HuH-7.5 (cell line): ENCODE measurements around the gene PABPN1L.

Experiments used
- DNase-seq: peaks from one replicate; pipeline ENCODE4 v3.0.0; 2011; ENCODE audit warnings: low spot score

PABPN1L gene

DNA sequence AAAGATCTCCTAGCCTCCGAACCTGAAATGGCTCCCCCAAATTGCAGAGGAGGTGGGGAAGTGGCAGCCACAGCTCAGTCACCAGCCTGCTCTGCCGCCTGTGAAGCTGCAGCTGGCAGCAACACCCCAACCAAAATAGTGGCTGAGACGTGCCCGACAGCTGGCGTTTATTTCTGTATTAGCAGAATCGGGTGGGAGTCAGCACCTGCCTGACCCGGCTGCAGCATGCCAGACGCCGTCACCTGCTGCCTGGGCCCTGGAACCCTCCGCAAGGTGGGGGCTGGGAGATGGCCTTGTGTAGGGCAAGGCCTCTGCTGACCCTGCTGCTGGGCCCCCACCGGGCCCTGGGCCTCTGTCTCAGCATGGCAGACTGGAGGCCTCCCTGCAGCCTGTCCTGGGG, 17.5 kb upstream of the PABPN1L start:
- DNase-seq: no peak

DNA sequence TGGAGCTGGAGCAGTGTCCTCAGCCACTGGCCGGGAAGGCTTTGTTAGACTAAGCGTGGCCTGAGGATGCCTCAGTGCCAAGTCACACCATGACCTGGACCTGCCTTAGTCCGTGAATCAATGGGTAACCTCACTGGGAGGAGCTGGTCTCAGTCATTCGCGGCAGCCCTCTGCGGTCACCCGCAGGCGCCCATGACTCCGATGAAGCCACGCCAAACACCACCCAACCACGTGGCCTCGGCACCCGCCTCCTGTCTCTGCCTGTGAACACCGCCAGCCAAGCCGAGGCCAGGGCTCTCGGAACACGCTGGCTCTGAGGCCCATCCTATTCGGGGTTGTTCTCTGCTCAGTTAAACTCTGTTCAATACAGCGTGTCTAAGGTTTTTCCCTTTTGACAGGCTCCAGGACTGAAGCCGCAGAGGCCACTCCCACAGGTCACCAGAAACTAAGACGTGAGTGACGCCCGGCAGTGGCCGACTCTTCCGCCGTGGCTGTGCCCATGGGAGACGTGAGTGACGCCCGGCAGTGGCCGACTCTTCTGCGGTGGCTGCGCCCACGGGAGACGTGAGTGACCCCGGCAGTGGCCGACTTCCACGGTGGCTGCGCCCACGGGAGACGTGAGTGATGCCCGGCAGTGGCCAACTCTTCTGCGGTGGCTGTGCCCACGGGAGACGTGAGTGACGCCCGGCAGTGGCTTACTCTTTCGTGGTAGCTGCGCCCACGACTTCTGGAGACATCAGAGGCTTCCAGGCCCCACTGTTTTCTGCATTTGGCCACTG, 16.8 kb upstream of the PABPN1L start:
- no peak for DNase-seq

- no peak for DNase-seq
Observed at GRCh38 chr16:88882358-88883030, 16.0 kb upstream of the PABPN1L start.

DNA sequence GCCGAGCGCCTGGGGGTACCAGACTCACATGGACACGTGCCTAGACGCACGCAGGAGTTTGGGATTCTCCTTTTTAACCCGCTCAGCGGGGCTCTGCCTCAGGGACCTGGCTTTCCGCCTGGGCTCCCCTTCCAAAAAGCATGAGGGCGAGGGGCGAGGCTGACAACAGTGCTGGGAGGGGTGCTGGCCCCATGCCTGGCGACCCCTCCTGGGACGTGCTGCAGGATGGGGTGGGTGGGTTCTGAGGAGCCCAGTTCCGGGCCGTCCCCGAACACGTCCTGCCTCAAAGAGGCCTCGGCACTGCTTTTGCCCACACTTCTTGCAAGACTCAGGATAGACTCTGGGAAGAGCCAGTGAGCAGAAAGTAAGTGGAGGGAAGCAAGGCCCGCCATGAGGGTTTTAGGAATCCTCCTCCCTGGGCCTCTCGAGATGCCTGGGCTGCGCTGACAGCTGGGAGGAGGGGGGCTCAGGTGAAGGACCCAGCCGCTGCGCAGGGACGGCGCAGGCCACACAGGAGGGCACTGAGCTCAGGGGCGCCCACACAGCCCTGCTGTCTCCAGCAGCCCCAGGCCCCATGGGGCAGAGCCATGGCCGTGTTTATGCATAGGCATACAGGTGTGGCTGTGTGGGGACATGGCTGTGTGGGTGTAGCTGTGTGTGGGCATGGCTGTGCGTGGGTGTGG, 15.4 kb upstream of the PABPN1L start:
- DNase-seq: no peak

DNA sequence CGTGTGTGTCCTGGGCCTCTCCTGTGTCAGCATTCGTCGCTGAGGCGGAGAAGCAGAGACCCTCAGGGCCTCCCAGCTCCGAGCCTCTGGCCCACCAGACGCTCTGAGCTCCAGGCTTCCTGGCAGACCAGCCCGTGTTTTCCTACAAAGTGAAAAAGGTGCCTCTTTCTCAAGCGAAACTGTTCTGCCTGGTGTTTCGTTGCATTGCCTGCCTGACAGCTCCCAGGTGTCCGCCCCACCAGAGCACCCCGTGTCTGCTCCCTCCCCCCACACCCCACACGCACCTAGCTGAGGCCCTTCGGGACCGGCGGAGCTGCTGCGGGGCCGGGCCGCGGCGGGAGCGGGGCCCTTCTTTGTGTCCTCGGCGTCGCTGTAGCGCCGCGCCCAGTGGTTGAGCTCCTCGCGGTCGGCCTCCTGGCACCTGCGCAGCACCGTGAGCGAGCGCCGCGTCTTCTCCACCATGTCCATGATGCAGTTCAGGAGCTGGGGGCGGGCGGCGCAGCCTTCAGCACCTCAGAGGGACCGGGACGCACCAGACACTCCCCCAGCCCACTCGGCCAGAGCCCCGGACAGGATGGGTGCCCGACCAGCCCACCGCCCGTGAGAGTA, 14.7 kb upstream of the PABPN1L start:
- DNase-seq: no peak

DNA sequence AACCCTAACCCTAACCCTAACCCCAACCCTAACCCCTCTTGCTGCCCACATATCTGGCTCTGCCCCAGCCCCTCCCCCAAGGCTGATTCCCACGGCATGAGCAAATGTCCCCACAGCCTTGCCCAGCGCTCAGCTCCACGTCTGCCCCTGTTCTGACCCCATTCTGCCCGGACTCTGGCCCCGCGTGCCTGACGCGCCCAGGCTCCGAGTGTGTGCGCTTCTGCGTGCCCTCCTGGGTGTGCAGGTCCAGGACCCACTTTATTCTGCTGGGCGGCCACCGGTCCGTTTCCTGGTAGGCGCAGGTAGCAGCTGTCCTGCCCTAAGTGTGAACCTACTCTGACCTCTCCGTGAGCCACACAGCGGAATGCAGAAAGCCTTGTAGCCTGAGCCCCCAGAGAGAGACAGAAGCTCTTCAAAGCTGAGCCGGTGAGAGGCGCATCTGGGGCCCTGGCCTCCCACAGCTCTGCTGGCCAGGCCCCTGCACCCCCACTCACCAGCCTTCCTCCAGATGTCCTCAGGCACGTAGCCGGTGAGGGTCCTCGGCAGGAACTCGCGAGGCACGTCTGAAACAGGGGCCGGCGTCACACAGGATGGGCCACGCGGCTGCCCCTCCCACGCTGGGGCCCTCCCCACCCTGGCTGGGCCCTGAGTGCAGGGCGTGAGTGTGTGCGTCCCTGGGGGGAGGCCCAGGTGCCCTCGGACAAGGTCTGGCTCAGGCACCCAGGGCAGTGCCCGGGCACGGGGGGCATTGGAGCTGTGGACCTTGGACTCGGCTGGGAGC, 14.0 kb upstream of the PABPN1L start:
- no peak for DNase-seq

GRCh38 chr16:88879788-88880055, 13.3 kb upstream of the PABPN1L start:
- no peak for DNase-seq

DNA sequence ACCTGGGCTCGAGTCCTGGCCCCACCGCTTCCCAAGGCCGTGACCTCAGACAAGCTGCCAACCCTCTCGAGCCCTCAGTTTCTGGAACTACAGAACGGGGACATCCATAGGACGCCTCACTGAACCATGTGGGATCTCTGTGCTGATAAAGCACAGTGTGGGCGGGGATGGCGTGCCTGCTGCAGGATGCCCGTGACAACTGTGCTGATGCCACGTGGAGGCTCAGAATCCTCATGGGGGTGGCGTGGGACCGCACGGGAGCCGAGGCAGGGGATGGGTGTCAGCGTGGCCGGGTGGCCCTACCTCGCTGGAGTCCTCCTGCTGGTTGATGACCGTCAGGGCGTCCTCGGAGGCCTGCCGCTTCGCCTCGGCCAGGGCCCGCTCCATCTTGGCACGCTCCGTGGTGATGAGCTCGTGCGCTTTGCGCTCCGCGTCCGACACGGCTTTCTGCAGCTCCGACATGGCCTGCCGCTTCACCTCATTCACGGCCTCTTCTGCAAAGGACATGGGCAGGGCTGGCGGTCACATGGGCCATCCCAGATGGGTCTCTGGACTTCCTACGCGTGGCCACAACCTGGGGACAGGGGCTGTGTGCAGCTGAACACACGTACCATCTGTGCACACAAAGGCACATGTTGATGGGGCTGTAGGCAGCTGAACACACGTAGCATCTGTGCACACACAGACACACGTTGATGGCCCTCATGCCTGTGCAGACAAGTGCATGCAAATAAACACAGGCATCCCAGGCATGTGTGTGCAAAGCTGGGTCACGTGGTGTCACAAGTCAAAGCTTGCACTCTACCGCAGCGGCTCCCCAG, 12.7 kb upstream of the PABPN1L start:
- DNase-seq: no peak

DNA sequence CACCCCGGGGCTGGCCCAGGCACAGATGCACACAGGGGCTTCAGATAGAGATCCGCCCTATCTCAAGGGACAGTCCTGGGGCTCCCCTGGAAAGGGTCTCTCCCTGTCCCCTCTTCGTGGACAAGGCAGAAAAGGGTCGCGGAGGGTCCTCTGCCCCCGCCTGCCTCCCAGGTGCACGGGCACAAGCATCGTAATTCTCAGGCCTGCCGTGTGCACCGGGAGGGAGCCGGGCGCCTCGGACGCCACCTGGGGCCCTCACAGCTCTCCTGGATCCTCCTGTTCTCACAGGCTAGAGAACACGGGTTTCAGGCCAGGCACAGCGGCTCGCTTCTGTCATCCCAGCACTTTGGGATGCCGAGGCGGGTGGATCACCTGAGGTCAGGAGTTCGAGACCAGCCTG, 11.9 kb upstream of the PABPN1L start:
- DNase-seq: no peak

DNA sequence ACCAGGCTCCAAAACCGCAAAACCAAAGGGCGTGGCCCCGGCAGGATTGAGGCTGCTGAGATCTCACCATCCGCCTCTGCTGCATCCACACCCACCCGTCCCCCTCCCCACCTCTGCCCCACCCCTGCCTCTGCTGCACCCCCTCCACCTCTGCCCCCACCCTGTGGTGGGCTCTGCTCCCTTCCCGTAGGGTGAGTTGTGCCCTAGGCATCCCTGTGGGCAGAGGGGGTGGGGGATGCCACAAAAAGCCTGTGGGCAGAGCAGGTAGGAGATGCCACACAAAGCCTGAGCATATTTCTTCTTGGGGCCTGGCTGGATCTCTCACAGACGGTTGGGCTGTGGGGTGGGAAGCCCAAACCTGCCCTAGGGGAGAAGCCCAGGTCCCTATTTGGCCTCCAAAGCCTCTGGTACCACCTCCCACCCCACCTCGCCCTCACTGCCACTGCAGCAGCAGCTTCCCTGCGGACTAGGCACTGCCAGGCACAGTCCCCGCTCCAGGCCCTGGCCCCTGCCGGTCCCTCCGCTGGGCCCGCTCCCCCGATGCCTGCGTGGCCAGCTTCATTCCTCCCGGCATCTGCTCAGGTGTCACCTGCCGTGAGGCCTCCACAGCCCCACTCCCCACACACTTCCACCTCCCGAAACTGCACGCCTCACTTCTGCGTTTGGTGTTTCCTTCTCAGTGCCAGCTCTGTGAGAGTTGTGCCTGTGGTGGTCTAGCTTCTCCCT, 11.3 kb upstream of the PABPN1L start:
- no peak for DNase-seq

DNA sequence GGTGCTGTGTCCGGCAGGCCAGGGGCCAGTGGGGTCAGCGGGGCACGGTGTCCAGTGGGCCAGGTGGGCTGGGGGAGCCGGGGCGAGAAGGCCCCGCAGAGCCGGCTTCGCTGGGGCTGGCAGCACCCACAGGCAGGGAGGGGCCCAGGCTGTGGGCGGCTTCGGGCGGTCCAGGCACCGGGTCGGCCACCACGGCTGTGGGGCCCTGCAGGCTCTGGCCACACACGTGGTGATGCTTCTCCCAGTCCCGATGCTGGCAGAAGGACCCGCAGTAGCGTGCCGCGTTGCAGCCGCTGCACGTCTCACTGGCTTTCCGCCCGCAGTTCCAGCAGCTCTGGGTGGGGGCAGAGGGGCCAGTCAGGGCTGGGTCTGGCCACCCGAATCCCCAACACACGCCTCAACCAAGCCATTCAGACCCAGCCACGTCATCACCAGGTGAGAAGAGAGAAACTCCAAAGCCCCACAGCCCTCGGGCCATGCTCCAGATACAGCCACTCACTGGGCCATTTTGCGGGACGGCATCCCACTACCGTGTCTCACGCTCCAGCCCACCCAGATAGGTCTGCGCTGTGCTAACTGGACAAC, 10.6 kb upstream of the PABPN1L start:
- no peak for DNase-seq

DNA sequence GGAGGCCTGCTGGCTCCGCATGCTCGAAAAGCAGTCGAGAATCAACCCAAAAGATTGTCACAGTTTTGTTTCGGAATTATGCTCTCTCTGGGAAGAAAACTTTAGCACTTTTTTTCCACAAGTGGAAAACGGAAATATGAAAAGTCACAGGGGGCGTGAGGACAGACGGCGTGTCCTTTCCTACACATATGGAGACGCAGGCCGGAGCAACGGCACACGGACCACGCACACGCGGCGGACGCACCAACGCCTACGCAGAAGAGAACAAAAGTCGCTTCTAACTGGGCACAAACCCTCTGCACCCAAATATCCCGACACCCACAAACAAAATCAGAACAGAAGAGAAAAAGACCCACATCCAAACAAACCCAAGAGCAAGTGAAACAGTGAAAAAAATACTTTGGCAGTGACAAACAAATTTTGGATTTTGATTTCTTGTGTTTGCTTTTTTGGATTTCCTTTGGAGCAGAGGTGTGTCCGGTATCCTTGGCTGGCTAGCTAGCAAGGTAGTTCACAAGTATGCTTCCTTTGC, 9.3 kb upstream of the PABPN1L start:
- no peak for DNase-seq

GRCh38 chr16:88874938-88875599, 8.6 kb upstream of the PABPN1L start:
- no peak for DNase-seq

- DNase-seq: no peak
Observed at GRCh38 chr16:88872650-88873331, 6.3 kb upstream of the PABPN1L start.

DNA sequence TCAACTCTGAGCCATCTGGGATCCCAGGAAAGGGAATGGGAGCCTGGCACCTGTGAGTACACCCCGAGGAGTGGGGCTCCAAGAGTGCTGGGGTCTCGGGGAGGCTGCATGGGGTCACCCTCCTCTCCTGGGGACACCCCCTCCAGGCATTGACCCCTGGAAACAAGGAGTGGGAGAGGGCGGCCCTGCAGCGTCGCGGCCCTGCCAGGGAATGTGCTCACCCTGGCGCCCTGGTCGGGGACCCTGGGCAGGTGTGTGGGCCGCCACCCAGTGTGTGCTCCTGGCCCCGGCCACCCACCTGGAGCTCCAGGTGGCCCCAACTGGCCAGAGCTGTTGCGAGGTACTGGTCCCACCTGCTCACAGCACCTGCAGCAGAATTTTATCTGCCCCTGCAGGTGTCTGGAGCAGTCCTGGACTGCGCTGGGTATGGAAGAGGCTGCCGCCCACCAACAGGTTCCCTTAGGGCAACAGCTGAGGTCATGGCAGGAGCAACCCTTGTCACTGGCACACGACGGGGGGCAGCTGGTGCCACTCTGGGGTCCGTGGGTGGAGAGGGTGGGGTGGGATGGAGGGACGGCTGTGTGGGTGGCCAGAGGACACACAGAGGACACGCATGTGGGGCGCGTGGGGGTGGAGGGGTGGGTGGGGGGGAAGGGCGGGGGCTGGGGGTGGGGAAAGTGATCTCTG, 5.4 kb upstream of the PABPN1L start:
- no peak for DNase-seq

GRCh38 chr16:88871349-88871702, 4.9 kb upstream of the PABPN1L start:
- no peak for DNase-seq

- DNase-seq: no peak
Observed at GRCh38 chr16:88870608-88871348, 4.3 kb upstream of the PABPN1L start.

DNA sequence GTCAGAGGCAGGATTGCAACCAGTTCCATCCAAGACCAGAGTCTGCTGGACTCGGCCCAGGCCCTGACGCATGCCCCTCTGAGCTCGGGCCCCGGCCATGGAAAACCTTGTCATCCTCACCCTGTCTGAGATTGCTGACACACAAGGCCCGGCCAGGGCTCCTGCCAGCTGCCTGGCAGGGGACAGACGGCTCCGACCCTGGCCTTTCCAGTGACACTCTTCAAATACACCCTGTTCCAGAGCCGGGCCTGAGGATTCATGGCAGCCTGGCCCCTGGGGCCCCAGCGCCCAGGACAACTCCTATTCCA, 3.2 kb upstream of the PABPN1L start:
- no peak for DNase-seq
